Measurements from ENCODE around the gene TRIM44. TPM values are rescaled to one million over a fixed set of nuclear protein-coding genes. Genes with fewer than 3 reads are reported as not detected.

Gene TRIM44
- total RNA-seq, 1 experiment from 2014 or later: 33.4 TPM

DNA sequence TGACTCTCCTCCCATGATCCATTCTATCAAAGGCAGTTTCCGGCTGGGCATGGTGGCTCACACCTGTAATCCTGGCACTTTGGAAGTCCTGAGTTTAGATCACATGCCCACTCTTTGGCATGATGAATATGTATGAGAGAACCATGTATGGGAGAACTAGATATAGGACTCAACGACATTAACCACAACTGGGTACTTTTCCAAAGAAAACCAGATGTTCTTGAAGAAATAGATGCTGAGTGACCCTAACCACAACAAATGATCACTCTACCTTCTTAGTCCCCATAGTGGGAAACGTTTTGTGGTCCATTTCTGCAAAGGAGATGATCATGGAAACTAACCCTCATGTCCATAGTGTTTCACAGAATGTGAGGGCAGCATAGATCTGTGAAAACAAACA lies 30.7 kb upstream of the TRIM44 start:
- no peak overlapping the region for H3K4me3 ChIP-seq (replicated peaks in 1 of 2; ENCODE audit: low read depth in 1 of 2, low read length in 2 of 2)
- no peak for TF ChIP-seq POLR2A (IDR thresholded peaks at IDR 0.05; ENCODE audit: borderline replicate concordance, extremely low read depth, insufficient read depth, insufficient read length)
- TF ChIP-seq POLR2AphosphoS5 (IDR thresholded peaks at IDR 0.05; ENCODE audit: low read depth, low read length): no peak
- TF ChIP-seq YY1 (IDR thresholded peaks at IDR 0.05; ENCODE audit: extremely low read depth, insufficient replicate concordance, low read depth, low read length): no peak
- no peak for TF ChIP-seq ELF1 (IDR thresholded peaks at IDR 0.05; ENCODE audit: borderline replicate concordance, low read depth)
- no peak for TF ChIP-seq CEBPB (IDR thresholded peaks at IDR 0.05; ENCODE audit: low read depth)
- no peak for TF ChIP-seq ZNF274 (IDR thresholded peaks at IDR 0.05; ENCODE audit: low read depth, low read length)
- DNase-seq (ENCODE audit: low read depth, low spot score) (no peak), ATAC-seq (no peak)
- no TSS peak for BruUV-seq (replicated peaks)
- intact Hi-C loops (cut with micrococcal nuclease): no loop called here
- no peak overlapping the region for H3K27ac ChIP-seq (ENCODE audit: low read depth, low read length)
- RAD21 ChIA-PET (ENCODE audit: low non-redundant PET in 1 of 2, low total read pairs in 2 of 2, uncharacterized antibody in 2 of 2, unreplicated experiment in 2 of 2): no interaction called here
- no peak overlapping the region for H3K4me2 ChIP-seq (ENCODE audit: low read length)
- peaks cover 13 to 26% of the 10 kb centered on the region in 2 experiments for H3K4me1 ChIP-seq (ENCODE audit: control insufficient read depth in 1 of 2, insufficient read depth in 2 of 2, low read length in 2 of 2)
- CTCF ChIA-PET: no interaction called here
- H3K27me3 ChIP-seq (ENCODE audit: insufficient read depth, low read length): no peaks in the 10 kb centered on the region
- POLR2A ChIA-PET: no interaction called here
- H3K9me3 ChIP-seq (ENCODE audit: control insufficient read depth in 1 of 2, insufficient read depth in 1 of 2, low read depth in 1 of 2, low read length in 2 of 2): no peaks in the 10 kb centered on the region
- no peaks in the 10 kb centered on the region for H4K20me1 ChIP-seq (ENCODE audit: insufficient read depth)
- no peaks in the 10 kb centered on the region for H3K36me3 ChIP-seq (ENCODE audit: control insufficient read depth in 1 of 2, insufficient read depth in 2 of 2, low read length in 2 of 2)
- no peak overlapping the region for H3K9ac ChIP-seq (ENCODE audit: low read length)
- no peaks in the 10 kb centered on the region for H3K79me2 ChIP-seq (ENCODE audit: insufficient read depth, low read length)
- H3K9me2 ChIP-seq (ENCODE audit: insufficient read depth): no peaks in the 10 kb centered on the region
- peak overlapping the region; percentile 5 for H2AFZ ChIP-seq (ENCODE audit: low read depth, low read length, poor library complexity, severe bottlenecking)

- POLR2A ChIA-PET: no interaction called here
- TF ChIP-seq POLR2AphosphoS5 (IDR thresholded peaks at IDR 0.05; ENCODE audit: low read depth, low read length) (no peak), CEBPB (IDR thresholded peaks at IDR 0.05; ENCODE audit: low read depth) (no peak), CBX3 (IDR thresholded peaks at IDR 0.05; ENCODE audit: low read depth) (no peak), ZBTB33 (IDR thresholded peaks at IDR 0.05; ENCODE audit: extremely low read depth, insufficient replicate concordance, low read length) (no peak), MAX (IDR thresholded peaks at IDR 0.05) (no peak), FOSL1 (IDR thresholded peaks at IDR 0.05; ENCODE audit: low read depth) (no peak), REST (IDR thresholded peaks at IDR 0.05; ENCODE audit: low read depth) (no peak), ATF3 (IDR thresholded peaks at IDR 0.05) (no peak)
Measured at GRCh38 chr11:35632301-35632700, 30.3 kb upstream of the TRIM44 start.

More at GRCh38 chr11:35632301-35632700, 30.3 kb upstream of the TRIM44 start:
- Histone ChIP-seq H3K27ac (ENCODE audit: low read depth, low read length) (no peak overlapping the region), H3K9me2 (ENCODE audit: insufficient read depth) (no peaks in the 10 kb centered on the region), H3K79me2 (ENCODE audit: insufficient read depth, low read length) (no peaks in the 10 kb centered on the region), H3K4me3 (replicated peaks in 1 of 2; ENCODE audit: low read depth in 1 of 2, low read length in 2 of 2) (no peak overlapping the region), H3K9ac (ENCODE audit: low read length) (no peak overlapping the region), H3K9me3 (ENCODE audit: control insufficient read depth in 1 of 2, insufficient read depth in 1 of 2, low read depth in 1 of 2, low read length in 2 of 2) (no peaks in the 10 kb centered on the region), H3K4me1 (ENCODE audit: control insufficient read depth in 1 of 2, insufficient read depth in 2 of 2, low read length in 2 of 2) (peaks cover 13 to 26% of the 10 kb centered on the region in 2 experiments), H3K4me2 (ENCODE audit: low read length) (no peak overlapping the region), H3K36me3 (ENCODE audit: control insufficient read depth in 1 of 2, insufficient read depth in 2 of 2, low read length in 2 of 2) (no peaks in the 10 kb centered on the region), H2AFZ (ENCODE audit: low read depth, low read length, poor library complexity, severe bottlenecking) (no peak overlapping the region), H3K27me3 (ENCODE audit: insufficient read depth, low read length) (no peaks in the 10 kb centered on the region), H4K20me1 (ENCODE audit: insufficient read depth) (no peaks in the 10 kb centered on the region)
- ChIA-PET CTCF (no interaction called here), RAD21 (ENCODE audit: low non-redundant PET in 1 of 2, low total read pairs in 2 of 2, uncharacterized antibody in 2 of 2, unreplicated experiment in 2 of 2) (no interaction called here)
- intact Hi-C loops (cut with micrococcal nuclease): no loop called here
- ATAC-seq (no peak), DNase-seq (ENCODE audit: low read depth, low spot score) (no peak)
- no TSS peak for BruUV-seq (replicated peaks)

All from HCT116 (cell line).